CD4-positive, alpha-beta T cell treated with Interleukin-21 for 1 hour (primary cell): ENCODE data around the gene CFAP298.
"Not testable (repeated sequence)": the region's sequence is repeated elsewhere in the genome, so short reads cannot be mapped to it uniquely, and the experiment has no call there.

Experiments
- DNase-seq: peaks from one replicate; pipeline ENCODE4 v3.0.0-alpha.2; 2020

The CFAP298 gene, protein sequence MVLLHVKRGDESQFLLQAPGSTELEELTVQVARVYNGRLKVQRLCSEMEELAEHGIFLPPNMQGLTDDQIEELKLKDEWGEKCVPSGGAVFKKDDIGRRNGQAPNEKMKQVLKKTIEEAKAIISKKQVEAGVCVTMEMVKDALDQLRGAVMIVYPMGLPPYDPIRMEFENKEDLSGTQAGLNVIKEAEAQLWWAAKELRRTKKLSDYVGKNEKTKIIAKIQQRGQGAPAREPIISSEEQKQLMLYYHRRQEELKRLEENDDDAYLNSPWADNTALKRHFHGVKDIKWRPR

DNA sequence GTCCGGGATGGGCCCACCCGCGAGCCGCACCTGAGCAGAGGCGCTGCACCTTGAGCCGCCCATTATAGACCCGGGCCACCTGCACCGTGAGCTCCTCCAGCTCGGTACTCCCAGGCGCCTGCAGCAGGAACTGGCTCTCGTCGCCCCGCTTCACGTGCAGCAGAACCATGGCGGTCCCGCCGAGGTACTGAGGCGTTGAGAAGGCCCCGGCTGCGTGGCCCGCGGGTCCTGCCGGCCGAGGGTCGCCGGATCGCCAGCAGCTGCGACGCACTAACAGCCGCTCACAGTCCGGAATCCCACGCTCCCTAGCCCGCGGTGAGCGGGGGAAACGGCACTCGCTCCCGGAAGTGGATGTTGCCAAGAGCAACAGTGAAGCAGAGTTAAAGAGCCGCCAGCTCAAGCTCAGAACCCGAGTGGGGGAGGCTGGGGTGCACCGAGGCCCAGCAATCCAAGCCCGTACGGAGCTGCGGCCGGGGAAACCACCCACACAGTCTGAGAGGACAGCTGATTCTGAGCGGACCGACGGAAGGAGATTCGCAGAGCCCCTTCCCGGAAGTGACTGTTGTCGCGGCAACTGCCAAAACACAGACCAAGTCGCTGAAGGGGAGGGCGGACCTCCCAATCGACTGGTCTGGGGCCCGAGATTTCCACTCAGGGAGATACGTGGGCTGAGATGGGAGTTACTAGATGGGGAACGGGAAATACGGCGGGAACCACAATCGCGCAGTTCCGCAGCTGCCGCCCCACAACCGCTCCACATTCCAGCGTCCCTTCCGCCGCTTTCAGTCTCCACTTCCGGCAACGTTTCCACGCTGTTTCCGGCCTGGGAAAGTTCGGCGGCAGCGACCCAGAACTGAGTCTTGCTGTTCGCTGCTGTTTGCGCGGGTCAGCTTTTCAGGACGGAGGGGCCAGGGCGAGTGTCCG is at the start of gene CFAP298:
TSS of gene CFAP298 (minus strand) at position 303 of the 924 bp plus-strand sequence. CDS start at position 169, 134 bp downstream.
- peak; percentile 93 for DNase-seq

DNA sequence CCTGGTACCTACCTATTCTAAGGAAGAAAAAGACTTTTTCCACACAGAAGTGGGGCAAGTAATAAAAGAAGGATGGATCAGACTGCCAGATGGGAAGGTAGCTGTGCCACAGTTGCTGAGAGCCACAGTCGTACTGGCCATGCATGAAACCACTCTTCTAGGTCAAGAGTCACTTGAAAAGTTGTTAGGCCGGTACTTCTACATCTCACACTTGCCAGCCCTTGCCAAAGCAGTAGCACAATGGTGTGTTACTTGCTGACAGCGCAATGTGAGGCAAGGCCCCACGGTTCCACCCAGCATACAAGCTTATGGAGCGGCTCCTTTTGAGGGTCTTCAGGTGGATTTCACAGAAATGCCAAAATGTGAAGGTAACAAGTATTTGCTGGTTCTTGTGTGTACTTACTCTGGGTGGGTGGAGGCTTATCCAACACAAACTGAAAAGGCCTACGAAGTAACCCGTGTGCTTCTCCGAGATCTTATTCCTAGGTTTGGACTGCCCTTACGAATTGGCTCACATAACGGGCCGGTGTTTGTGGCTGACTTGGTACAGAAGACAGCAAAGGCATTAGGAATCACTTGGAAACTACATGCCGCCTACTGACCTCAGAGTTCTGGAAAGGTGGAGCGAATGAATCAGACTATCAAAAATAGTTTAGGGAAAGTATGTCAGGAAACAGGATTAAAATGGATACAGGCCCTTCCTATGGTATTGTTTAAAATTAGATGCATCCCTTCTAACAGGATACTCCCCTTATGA is 49.0 kb upstream of the CFAP298 start:
- not testable (repeated sequence) for DNase-seq

DNA sequence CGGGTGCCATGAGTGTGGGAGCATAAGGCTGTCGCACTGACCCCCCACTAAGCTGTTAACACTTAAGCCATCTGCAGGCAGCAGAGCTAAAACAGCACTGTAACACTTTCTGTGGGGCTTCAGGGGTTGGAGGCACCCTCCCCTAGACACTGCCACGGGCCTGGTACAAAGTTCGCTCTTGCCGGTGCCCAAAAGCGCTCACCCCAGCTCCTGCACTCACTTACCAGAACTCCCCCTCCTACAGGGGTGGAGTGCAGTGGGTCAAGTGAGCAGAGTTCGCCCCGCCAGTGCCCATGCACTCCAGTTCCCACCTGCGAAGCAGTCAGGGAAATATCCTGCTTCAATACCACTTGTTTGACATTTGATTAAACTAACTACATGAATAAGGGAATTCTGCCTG is 46.3 kb upstream of the CFAP298 start:
- no peak for DNase-seq

DNA sequence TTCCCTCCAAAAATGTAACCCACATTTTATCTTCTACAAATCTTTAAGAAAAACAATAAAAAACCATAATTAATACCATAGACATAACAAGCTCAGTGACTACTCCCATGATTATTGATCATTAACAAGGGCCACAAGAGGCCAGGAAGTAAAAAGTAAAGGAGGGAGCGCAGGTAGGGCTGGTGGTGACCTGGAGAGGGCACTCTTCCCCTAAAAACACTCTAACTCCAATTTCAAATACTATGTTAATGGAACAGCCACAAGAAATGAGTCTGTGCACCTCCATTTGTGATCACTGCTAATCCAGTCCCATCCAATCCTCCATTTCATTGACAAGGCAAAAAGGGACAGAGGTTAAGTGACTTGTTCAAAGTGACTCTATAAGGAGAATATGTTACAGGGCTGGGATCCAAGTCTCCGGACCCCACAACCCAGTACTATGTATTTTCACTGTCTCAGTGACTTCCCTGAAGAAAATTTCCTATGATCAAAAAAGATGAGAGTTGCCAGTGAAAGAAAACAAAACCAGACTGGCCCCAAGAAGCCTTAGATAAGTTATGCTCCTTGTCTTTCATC is 41.2 kb upstream of the CFAP298 start:
- DNase-seq: peak; percentile 41

DNA sequence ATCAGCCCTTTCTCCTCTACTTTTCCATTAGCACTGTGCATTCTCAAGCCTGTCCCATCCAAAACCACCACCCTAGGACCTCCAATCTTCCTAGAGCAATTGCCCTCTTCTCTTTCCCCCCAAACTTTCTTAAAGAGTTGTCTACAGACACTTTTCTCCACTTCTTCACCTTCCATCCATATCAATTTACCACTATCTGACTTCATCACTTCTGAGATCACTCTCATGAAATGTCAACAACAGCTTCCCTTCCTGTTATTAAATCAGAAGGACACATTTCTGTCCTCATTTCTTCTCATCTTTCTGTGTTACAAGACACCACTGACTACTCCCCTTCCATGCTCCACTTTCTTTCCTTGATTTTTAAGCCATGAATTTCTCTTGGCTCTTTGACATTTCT is 36.0 kb upstream of the CFAP298 start:
- DNase-seq: no peak

DNA sequence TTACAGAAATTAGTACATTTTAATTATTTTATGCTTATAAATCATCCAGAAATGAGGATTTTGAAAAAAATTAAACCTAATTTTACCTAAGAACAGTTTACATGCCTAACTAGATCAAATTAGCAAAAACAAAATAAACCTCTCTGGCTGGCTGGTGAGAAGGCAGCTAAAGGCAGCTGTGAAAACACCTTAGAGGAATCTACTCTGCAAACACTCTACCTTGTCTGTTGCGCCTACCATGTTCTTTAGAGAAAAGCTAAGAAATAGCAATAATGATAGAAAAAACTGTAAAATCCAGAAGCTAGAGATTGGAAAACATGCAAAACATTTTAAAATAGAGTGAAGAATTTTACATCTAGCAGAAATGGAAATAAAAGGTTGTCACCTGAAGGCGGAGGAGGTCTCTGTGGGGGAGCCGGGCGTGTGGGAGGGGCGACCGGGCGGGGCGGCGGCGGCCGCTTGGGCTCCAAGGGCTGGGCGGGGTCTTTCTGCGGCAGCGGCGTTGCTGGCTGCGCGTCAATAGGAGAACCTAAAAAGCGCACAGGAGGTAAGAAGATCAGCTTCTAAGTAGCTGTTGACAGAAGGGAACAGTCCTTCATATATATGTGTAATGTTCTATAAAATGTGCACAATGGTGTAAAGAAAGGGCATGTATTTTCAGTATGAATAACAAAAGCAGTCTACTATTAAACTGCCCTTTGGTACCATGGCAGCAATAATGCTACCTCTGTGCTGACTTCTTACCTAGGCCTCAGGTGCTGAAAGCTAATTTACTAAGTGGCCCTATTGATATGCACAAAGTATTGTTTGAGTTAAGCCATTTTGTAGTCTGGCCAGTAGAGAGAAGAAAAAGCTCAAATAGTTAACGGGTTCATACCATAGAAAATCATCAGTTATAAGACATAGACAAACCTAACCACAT is 33.3 kb upstream of the CFAP298 start:
- no peak for DNase-seq

GRCh38 chr21:32641710-32642698 is 29.8 kb upstream of the CFAP298 start:
- DNase-seq: no peak

DNA sequence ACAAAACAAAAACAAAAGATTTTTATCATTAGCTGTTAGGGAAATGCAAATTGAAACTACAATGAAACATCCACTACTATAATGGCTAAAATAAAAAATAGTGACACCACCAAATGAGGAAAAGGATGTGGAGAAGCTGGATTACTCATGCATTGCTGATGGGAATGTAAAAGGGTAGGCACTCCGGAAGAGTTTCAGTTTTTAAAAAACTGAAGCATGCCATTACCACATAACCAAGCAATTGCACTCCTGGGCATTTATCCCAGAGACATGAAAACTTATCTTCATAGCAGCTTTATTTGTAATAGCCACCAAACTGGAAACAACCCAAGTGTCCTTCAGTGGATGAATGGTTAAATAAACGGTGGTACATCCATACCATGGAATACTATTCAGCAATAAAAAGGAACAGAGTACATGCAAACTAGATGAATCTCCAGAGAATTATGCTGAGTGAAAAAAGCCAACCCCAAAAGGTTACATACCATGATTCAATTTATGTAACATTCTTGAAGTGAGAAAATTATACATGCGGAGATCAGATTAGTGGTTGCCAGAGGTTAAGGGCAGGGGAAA is 14.5 kb upstream of the CFAP298 start:
- DNase-seq: no peak

DNA sequence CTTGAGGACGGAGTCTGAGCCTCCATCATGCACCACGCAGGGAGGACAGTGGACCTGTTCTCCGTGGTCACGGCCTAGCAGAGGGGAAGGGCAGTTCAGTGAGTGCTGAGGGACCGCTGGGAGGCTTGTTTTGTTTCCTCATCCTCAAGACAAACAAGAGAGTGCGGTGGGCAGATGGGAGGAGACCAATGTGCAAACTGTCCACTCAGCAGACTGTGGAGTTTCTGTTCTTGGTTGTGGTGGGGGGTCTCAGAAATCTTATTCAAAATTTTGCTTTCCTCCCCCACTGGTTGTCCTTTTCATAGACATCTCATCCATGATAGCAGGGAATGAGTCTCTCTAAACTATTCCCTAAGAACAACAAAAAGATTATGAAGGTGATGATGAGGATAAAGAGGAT is 6.0 kb upstream of the CFAP298 start:
- DNase-seq: not testable (repeated sequence)

- peak; percentile 2 for DNase-seq
Observed at GRCh38 chr21:32613436-32614043, 1.4 kb upstream of the CFAP298 start.

- DNase-seq: no peak
Observed at GRCh38 chr21:32612999-32613337, 791 bp upstream of the CFAP298 start.

- peak; percentile 35 for DNase-seq
Observed at GRCh38 chr21:32611471-32611997, 643 bp downstream of the CFAP298 start.

DNA sequence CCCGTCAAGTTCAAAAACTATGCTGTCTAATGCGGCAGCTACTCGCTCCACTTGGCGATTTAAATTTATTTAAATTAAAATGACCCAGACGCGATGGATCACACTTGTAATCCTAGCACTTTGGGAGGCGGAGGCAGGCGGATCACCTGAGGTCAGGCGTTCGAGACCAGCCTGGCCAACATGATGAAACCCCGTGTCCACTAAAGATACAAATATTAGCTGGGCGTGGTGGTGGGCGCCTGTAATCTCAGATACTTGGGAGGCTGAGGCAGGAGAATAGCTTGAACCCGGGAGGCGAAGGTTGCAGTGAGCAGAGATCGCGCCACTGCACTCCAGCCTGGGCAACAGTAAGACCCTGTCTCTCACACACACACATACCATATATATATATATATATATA is 1.2 kb downstream of the CFAP298 start:
- DNase-seq: not testable (repeated sequence)

DNA sequence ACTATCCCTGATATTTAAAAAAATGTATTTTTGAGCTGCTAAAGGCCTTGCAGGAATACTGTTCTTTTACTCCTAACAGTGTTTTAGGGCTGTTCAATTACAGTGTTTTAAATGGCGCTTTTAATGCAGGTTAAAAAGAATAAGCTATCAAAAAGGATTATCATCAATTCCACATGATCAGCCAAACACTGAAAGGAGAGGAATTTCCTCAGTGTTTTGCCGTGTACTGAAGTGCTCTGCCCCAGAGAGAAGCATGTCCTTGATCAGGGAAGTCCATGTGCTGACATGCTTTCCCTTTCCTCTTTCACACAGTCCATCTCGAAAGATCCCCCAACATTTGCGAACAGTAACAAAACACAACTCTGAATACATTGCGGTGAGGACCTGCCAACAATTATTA is 3.3 kb downstream of the CFAP298 start:
- DNase-seq: no peak

DNA sequence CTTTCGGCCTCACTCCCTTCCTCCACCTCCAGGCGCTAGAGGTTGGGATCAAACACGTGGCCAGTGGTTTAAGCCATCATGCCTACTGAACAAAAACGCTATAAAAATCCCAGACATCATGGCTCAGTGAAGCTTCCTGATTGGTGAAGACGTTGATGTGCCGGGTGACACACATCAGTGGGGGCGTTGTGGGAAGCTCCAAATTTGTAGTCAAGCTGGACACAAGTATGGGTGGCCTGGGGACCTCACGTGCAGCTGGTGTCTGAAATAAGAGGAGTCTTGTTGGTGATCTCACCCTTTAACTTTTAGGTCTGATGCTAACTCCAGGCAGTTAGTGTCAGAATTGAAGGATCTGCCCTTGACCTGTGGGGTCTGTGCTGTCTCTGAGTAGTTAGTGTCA is 6.7 kb downstream of the CFAP298 start:
- DNase-seq: no peak

- no peak for DNase-seq
Observed at GRCh38 chr21:32604464-32604863, 7.7 kb downstream of the CFAP298 start.

GRCh38 chr21:32603131-32603530 is 9.0 kb downstream of the CFAP298 start:
- DNase-seq: no peak

DNA sequence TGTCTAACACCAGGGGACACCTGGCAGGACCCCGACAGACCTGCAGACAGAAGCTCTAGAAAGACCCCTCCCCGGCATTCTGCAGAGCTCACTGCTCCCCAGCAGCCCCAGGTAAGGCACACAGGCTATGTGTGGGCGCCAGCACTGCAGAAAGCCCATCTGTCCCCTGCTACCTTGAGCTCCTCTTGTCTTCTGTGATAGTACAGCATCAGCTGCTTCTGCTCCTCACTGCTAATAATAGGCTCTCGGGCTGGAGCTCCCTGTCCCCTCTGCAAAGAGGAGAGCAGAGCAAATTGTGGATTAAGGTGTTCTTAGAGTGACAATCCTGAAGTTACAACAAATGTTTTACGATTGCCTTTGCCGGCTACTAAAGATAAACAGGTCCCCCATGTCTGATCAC is 10.1 kb downstream of the CFAP298 start:
- no peak for DNase-seq

- no peak for DNase-seq
Observed at GRCh38 chr21:32599526-32599925, 12.7 kb downstream of the CFAP298 start.

- no peak for DNase-seq
Observed at GRCh38 chr21:32599091-32599490, 13.1 kb downstream of the CFAP298 start.
